Vagina (tissue), 2 donors: ENCODE results near the gene FOXD2. TPM values are rescaled to one million over a fixed set of nuclear protein-coding genes. Genes with fewer than 3 reads are reported as not detected.

Experiments used
- DNase-seq, 2 donors: peaks; one replicate each; pipeline ENCODE4 v3.0.0-alpha.2; 2017; ENCODE audit errors: extremely low spot score in 2 of 2
- H3K27ac ChIP-seq: fragments of 200-600 bp; sonication (generic); one replicate; pipeline ENCODE4 v1.5.1; 2019
- H3K27me3 ChIP-seq: fragments of 200-600 bp; sonication (generic); one replicate; pipeline ENCODE4 v1.5.1; 2019
- H3K36me3 ChIP-seq, 2 donors: fragments of 200-600 bp; sonication (generic); one replicate each; pipeline ENCODE4 v1.5.1; 2017 to 2019
- H3K4me1 ChIP-seq: fragments of 200-600 bp; sonication (generic); one replicate; pipeline ENCODE4 v1.5.1; 2019
- H3K4me3 ChIP-seq, 2 donors: fragments of 200-600 bp; sonication (generic); 1 replicate in 1 of 2; 2 replicates in 1 of 2; pipeline ENCODE4 v1.5.1; 2016 to 2019
- H3K9me3 ChIP-seq: fragments of 200-600 bp; sonication (generic); one replicate; pipeline ENCODE4 v1.5.1; 2019
- CTCF ChIP-seq, 3 experiments: fragments of 450-650 bp in 2 of 3; fragments of 200-600 bp in 1 of 3; sonication (generic) in 1 of 3; IDR thresholded peaks; one replicate each; pipeline ENCODE4 v1.5.1; 2017 to 2019; ENCODE audit warnings: antibody characterized with exemption in 3 of 3, mild to moderate bottlenecking in 2 of 3, moderate library complexity in 2 of 3
- POLR2A ChIP-seq, 2 donors: fragments of 450-650 bp; IDR thresholded peaks; one replicate each; pipeline ENCODE4 v1.6.1; 2017; ENCODE audit warnings: antibody characterized with exemption in 2 of 2, mild to moderate bottlenecking in 2 of 2, moderate library complexity in 2 of 2
- POLR2AphosphoS5 ChIP-seq, 2 donors: sonication (generic); formaldehyde crosslinking; IDR thresholded peaks; one replicate each; pipeline ENCODE4 v1.9.0; 2017; ENCODE audit warnings: antibody characterized with exemption in 2 of 2, mild to moderate bottlenecking in 2 of 2, low read depth in 1 of 2; ENCODE audit not compliant: insufficient read depth in 1 of 2
- intact Hi-C: fragments of 100-400 bp; cut with DNase I; formaldehyde crosslinking; loops from one replicate; pipeline ENCODE4 v1.15.1; 2023
- total RNA-seq: library from RNA; depleted of rRNA; stranded (reverse); fragments of >200 nt; gene quantifications from one replicate; pipeline ENCODE4 v1.2.3, GENCODE V29; 2016

The FOXD2 gene
- total RNA-seq, 1 donor from 2014 or later = 0.98 TPM

GRCh38 chr1:47485817-47486216 lies 48.0 kb downstream of the FOXD2 start:
- no peaks in the 10 kb centered on the region for H3K9me3 ChIP-seq
- H3K27ac ChIP-seq = no peak overlapping the region
- no peaks in the 10 kb centered on the region for H3K4me1 ChIP-seq
- no peak for DNase-seq
- TF ChIP-seq CTCF (IDR thresholded peaks at IDR 0.05) (no peak), POLR2AphosphoS5 (IDR thresholded peaks at IDR 0.05; ENCODE audit: insufficient read depth in 1 of 2, low read depth in 1 of 2) (no peak), POLR2A (IDR thresholded peaks at IDR 0.05) (no peak)
- H3K36me3 ChIP-seq = no peaks in the 10 kb centered on the region
- no peaks in the 10 kb centered on the region for H3K27me3 ChIP-seq
- H3K4me3 ChIP-seq = no peak overlapping the region
- intact Hi-C loops = no loop called here

GRCh38 chr1:47487332-47487731 lies 49.5 kb downstream of the FOXD2 start:
- Histone ChIP-seq H3K4me3 (no peak overlapping the region), H3K36me3 (no peaks in the 10 kb centered on the region), H3K27ac (no peak overlapping the region), H3K9me3 (no peaks in the 10 kb centered on the region), H3K27me3 (no peaks in the 10 kb centered on the region), H3K4me1 (no peaks in the 10 kb centered on the region)
- no peak for DNase-seq
- intact Hi-C loops = no loop called here
- no peak for TF ChIP-seq POLR2A (IDR thresholded peaks at IDR 0.05)
- TF ChIP-seq CTCF (IDR thresholded peaks at IDR 0.05) = no peak
- no peak for TF ChIP-seq POLR2AphosphoS5 (IDR thresholded peaks at IDR 0.05; ENCODE audit: insufficient read depth in 1 of 2, low read depth in 1 of 2)

DNA sequence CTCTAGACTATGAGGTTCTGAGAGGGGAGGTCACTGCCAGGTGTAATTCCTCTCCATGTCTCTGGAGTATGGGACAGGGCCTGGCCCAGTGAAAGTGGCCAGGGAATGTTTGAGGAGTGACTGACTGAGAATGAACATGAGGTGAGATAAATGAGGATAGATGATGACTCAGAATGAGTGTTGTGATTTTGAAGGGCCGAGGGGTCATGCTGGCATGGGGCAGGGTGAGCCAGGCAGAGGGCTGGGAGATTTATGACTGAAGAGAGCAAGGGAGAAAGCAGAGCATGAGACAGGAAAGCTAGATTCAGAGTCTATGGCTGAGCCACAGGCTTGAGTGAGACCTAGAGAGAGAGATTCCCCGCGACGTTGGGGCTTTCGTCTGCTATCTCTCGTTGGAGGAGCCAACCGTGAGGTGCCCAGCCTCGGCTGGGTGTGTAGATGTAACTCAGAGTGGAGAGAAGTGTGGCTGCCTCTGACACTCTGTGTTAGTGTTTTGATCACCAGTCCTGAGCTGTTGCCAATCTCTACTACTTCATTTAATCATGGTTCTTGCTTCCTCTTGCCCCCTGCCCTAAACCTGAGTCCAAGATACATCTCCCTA lies 50.1 kb downstream of the FOXD2 start:
- Histone ChIP-seq H3K4me1 (no peaks in the 10 kb centered on the region), H3K27ac (no peak overlapping the region), H3K9me3 (no peaks in the 10 kb centered on the region), H3K36me3 (no peaks in the 10 kb centered on the region), H3K27me3 (no peaks in the 10 kb centered on the region), H3K4me3 (no peak overlapping the region)
- intact Hi-C loops = no loop called here
- no peak for TF ChIP-seq POLR2AphosphoS5 (IDR thresholded peaks at IDR 0.05; ENCODE audit: insufficient read depth in 1 of 2, low read depth in 1 of 2)
- no peak for DNase-seq

Other genes starting within 250 kb of the FOXD2 start
- gene PDZK1IP1, start 248.0 kb upstream of the FOXD2 start, total RNA-seq = 55.2 TPM
- gene TAL1, start 205.8 kb upstream of the FOXD2 start, total RNA-seq = 7.1 TPM
- gene STIL, start 123.9 kb upstream of the FOXD2 start, total RNA-seq = 3.9 TPM
- 79.3 TPM for gene CMPK1, start 104.3 kb upstream of the FOXD2 start, total RNA-seq
- gene FOXE3, start 21.8 kb upstream of the FOXD2 start, total RNA-seq = not detected